Hepatocyte (in vitro differentiated cells): ENCODE measurements around the gene TULP4. TPM values are rescaled to one million over a fixed set of nuclear protein-coding genes. Genes with fewer than 3 reads are reported as not detected.
"Not testable (repeated sequence)": the region's sequence is repeated elsewhere in the genome, so short reads cannot be mapped to it uniquely, and the experiment has no call there.

Experiments used
- DNase-seq: peaks from one replicate; pipeline ENCODE4 v3.0.0-alpha.2; 2016; ENCODE audit warnings: low spot score
- H2AFZ ChIP-seq: fragments of 200-600 bp; sonication (generic); 2 replicates; pipeline ENCODE4 v1.6.0; 2016; ENCODE audit warnings: antibody characterized with exemption, mild to moderate bottlenecking
- H3K27ac ChIP-seq: fragments of 200-600 bp; sonication (generic); 2 replicates; pipeline ENCODE4 v1.5.1; 2016; ENCODE audit warnings: mild to moderate bottlenecking
- H3K27me3 ChIP-seq: fragments of 200-600 bp; sonication (generic); 2 replicates; pipeline ENCODE4 v1.6.1; 2016
- H3K36me3 ChIP-seq: fragments of 200-600 bp; sonication (generic); replicated peaks from 2 replicates; pipeline ENCODE4 v1.5.1; 2016; ENCODE audit warnings: low read depth; ENCODE audit not compliant: insufficient read depth
- H3K4me1 ChIP-seq: fragments of 200-600 bp; sonication (generic); 2 replicates; pipeline ENCODE4 v1.5.1; 2016; ENCODE audit warnings: mild to moderate bottlenecking, moderate library complexity; ENCODE audit not compliant: insufficient read depth
- H3K4me2 ChIP-seq: fragments of 200-600 bp; sonication (generic); 2 replicates; pipeline ENCODE4 v1.6.0; 2016
- H3K4me3 ChIP-seq: fragments of 200-600 bp; sonication (generic); 2 replicates; pipeline ENCODE4 v1.5.1; 2016; ENCODE audit warnings: mild to moderate bottlenecking
- H3K79me2 ChIP-seq: fragments of 200-600 bp; sonication (generic); 2 replicates; pipeline ENCODE4 v1.6.0; 2017; ENCODE audit warnings: mild to moderate bottlenecking
- H3K9me2 ChIP-seq: fragments of 200-600 bp; sonication (generic); replicated peaks from 2 replicates; pipeline ENCODE4 v1.6.0; 2017; ENCODE audit warnings: mild to moderate bottlenecking; ENCODE audit not compliant: insufficient read depth
- H3K9me3 ChIP-seq: fragments of 200-600 bp; sonication (generic); 2 replicates; pipeline ENCODE4 v1.5.1; 2016; ENCODE audit warnings: low read depth, mild to moderate bottlenecking
- H4K20me1 ChIP-seq: fragments of 200-600 bp; sonication (generic); 2 replicates; pipeline ENCODE4 v1.6.0; 2016; ENCODE audit warnings: mild to moderate bottlenecking; ENCODE audit not compliant: insufficient read depth, poor library complexity, severe bottlenecking
- EZH2 ChIP-seq: fragments of 200-600 bp; sonication (generic); IDR thresholded peaks from 2 replicates; pipeline ENCODE4 v1.6.1; 2016; ENCODE audit warnings: antibody characterized with exemption, mild to moderate bottlenecking, borderline replicate concordance
- EZH2phosphoT487 ChIP-seq: fragments of 200-600 bp; sonication (generic); IDR thresholded peaks from one replicate; pipeline ENCODE4 v1.6.1; 2018; ENCODE audit warnings: antibody characterized with exemption, mild to moderate bottlenecking, low read depth, moderate library complexity; ENCODE audit not compliant: unreplicated experiment, severe bottlenecking
- WGBS: methylation state at CpG from one replicate; pipeline ENCODE4 v1.1.6; 2016; ENCODE audit warnings: low lambda C conversion rate; ENCODE audit errors: missing lambda C conversion rate; 5-methylcytosine and 5-hydroxymethylcytosine counted together
- polyA plus RNA-seq: library from polyadenylated mRNA; unstranded; fragments of >200 nt; fragmentation: Nextera tagmentation; extraction: Ambion mirVana; gene quantifications from 2 replicates; pipeline ENCODE4 v1.2.1, GENCODE V29; 2016
- total RNA-seq: library from RNA; depleted of rRNA; stranded (reverse); fragments of >200 nt; gene quantifications from 2 replicates; pipeline ENCODE4 v1.2.3, GENCODE V29; 2014
- TF ChIP-seq, protein P1 (sequence below): fragments of 200-600 bp; sonication (generic); IDR thresholded peaks from 2 replicates; pipeline ENCODE4 v1.5.1; 2016; ENCODE audit warnings: antibody characterized with exemption, mild to moderate bottlenecking; ENCODE audit not compliant: poor library complexity

Gene TULP4
- total and polyA plus RNA-seq, 2 experiments from 2014 or later, result 30.1 to 129 TPM

DNA sequence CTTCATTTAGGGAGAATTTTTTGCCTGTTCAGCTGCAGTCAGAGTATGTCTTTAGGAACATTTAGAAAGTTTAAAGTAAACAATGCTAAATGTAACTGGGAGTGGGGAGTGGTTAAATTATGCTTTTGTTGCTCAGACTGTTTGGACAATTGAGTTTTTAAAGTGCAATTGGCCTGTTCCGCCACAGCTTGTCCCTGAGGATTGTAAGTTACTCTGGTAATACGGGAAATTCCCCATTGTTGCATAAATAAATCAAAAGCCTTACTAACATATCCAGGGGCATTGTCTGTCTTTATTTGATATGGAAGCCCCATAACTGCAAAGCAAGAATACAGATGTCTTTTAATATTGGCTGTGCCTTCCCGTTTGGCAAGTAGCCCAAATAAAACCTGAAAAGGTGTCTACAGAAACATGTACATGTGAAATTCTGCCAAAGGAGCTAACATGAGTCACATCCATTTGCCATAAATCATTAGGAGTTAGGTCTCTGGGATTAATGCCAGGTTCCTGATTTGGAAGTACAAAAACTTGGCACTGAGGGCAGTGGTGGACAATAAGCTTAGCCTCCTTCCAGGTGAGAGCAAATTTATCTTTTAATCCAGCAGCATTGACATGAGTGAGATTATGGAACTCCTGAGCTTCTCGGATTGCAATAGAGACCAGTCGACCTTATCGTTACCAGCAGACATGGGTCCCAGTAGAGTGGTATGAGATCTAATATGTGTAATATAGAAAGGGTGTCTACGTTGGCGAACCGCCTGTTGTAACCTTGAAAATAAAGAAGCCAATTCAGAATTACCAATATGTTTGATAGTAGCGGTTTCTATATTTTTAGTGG, 11.7 kb upstream of the TULP4 start:
- not testable (repeated sequence) for H4K20me1 ChIP-seq, H3K4me2 ChIP-seq, H3K9me2 ChIP-seq, H3K27me3 ChIP-seq, DNase-seq, H2AFZ ChIP-seq, H3K4me3 ChIP-seq
- Histone ChIP-seq H3K9me3 (peaks cover 21% of the 10 kb centered on the region), H3K27ac (peak overlapping the region; percentile 33), H3K79me2 (peaks cover 28% of the 10 kb centered on the region), H3K4me1 (peaks cover 10% of the 10 kb centered on the region), H3K36me3 (peaks cover 11% of the 10 kb centered on the region)
- 93% methylated on average over 10 of the region's 10 CpGs for WGBS

DNA sequence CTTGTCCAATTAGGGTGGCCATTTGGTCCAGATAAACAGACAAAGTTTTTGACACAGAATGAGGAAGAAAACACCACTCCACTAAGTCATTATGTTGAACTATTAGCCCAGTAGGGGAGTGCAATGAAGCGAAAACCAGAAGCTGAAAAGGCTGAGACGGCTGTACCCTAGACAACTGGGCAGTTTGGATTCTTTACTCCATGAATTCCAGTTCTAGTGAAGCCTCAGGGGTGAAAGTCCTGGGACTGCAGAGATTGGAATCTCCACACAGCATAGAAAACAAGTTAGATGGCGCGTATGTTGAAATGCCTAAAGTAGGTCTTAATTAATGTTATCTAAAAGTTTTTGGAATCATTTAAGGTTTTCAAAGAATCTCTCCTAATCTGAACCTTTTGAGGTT, 10.7 kb upstream of the TULP4 start:
- H3K79me2 ChIP-seq, result peaks cover 38% of the 10 kb centered on the region
- H3K4me2 ChIP-seq, H3K36me3 ChIP-seq, DNase-seq, H3K27me3 ChIP-seq, H3K4me3 ChIP-seq, H2AFZ ChIP-seq, H4K20me1 ChIP-seq, H3K9me2 ChIP-seq: not testable (repeated sequence)
- WGBS, result 81% methylated on average over 4 of the region's 4 CpGs
- peaks cover 14% of the 10 kb centered on the region for H3K9me3 ChIP-seq
- peaks cover 10% of the 10 kb centered on the region for H3K4me1 ChIP-seq
- peak overlapping the region; percentile 77 for H3K27ac ChIP-seq

DNA sequence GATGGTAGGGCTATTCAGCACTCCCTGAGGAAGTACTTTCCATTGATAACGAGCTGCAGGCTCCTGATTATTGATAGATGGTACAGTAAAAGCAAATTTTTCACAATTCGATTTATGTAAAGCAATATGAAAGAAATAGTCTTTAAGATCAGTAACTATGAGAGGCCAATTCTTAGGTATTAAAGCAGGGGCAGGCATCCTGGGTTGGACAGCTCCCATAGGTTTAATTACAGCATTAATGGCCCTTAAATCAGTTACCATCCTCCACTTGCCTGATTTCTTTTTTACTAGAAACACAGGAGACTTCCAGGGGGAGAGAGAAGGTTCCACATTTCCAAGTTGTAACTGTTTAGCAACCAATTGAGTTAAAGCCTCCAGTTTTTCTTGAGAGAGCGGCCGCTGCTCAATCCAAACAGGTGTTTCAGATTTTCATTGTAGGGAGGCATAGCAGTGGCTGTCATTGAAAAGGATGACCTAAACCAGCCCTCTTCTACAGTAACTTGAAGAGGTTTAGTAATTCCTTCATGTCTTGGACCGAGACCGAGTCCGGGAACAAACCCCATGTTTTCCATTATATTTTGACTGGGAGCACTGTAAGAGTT, 10.0 kb upstream of the TULP4 start:
- peak overlapping the region; percentile 53 for H3K4me2 ChIP-seq
- not testable (repeated sequence) for H3K27me3 ChIP-seq, H2AFZ ChIP-seq, H3K36me3 ChIP-seq, DNase-seq, H3K9me2 ChIP-seq, H4K20me1 ChIP-seq, H3K9me3 ChIP-seq, H3K4me3 ChIP-seq
- H3K27ac ChIP-seq, result peak overlapping the region; percentile 77
- 85% methylated on average over 7 of the region's 7 CpGs for WGBS
- peaks cover 10% of the 10 kb centered on the region for H3K4me1 ChIP-seq
- H3K79me2 ChIP-seq, result peaks cover 40% of the 10 kb centered on the region

DNA sequence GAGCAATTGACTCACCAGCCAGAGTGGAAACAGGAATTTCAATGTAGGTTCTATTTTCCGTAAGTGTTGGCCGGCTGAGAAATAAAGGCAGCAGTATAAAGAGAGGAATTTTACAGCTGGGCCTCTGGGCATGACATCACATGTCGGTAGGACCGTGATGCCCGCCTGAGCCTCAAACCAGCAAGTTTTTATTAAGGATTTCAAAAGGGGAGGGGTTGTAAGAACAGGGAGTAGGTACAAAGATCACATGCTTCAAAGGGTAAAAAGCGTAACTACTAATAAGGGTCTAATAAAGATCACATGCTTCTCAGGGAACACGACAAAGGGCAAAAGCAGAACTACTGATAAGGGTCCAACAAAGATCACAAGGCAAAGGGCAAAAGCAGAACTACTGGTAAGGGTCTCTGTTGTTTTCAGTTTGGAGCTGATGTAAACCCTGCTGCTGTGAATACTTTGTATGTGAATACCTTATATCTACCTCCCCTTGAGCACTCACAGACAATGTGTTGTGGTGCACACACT, 9.0 kb upstream of the TULP4 start:
- H4K20me1 ChIP-seq, result no peaks in the 10 kb centered on the region
- H3K9me2 ChIP-seq, result no peaks in the 10 kb centered on the region
- peak; percentile 51 for DNase-seq
- peaks cover 45% of the 10 kb centered on the region for H3K79me2 ChIP-seq
- no peak for TF ChIP-seq EZH2phosphoT487
- no peak for TF ChIP-seq EZH2
- TF ChIP-seq, protein P1, sequence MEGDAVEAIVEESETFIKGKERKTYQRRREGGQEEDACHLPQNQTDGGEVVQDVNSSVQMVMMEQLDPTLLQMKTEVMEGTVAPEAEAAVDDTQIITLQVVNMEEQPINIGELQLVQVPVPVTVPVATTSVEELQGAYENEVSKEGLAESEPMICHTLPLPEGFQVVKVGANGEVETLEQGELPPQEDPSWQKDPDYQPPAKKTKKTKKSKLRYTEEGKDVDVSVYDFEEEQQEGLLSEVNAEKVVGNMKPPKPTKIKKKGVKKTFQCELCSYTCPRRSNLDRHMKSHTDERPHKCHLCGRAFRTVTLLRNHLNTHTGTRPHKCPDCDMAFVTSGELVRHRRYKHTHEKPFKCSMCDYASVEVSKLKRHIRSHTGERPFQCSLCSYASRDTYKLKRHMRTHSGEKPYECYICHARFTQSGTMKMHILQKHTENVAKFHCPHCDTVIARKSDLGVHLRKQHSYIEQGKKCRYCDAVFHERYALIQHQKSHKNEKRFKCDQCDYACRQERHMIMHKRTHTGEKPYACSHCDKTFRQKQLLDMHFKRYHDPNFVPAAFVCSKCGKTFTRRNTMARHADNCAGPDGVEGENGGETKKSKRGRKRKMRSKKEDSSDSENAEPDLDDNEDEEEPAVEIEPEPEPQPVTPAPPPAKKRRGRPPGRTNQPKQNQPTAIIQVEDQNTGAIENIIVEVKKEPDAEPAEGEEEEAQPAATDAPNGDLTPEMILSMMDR, result no peak
- H3K36me3 ChIP-seq, result no peaks in the 10 kb centered on the region
- no peak overlapping the region for H2AFZ ChIP-seq
- no peaks in the 10 kb centered on the region for H3K9me3 ChIP-seq
- H3K27ac ChIP-seq, result peak overlapping the region; percentile 77
- H3K4me1 ChIP-seq, result peaks cover 10% of the 10 kb centered on the region
- H3K4me2 ChIP-seq, result peak overlapping the region; percentile 53
- H3K4me3 ChIP-seq, result no peak overlapping the region
- no peaks in the 10 kb centered on the region for H3K27me3 ChIP-seq
- WGBS, result 41% methylated on average over 7 of the region's 7 CpGs

DNA sequence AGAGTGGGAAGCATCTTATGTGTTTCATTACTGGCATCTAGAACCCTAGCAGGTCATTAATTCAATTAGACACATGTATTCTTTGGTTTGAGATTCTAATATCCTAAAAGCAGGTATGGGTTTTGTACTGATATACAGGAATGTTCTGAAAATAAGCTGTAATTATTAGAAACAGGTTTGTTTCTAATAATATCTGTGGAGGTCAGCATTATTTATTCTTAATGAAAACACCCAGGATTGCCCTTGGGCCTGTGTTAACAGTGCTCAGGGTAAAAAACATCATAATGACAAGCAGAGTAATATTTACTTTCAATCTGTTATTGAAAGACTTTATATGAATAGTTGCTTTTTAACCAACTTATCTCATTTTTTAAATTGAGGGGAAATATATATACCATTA, 8.0 kb upstream of the TULP4 start:
- Histone ChIP-seq H3K4me2 (no peak overlapping the region), H3K79me2 (peaks cover 40% of the 10 kb centered on the region), H3K27me3 (no peaks in the 10 kb centered on the region), H3K4me3 (no peak overlapping the region), H3K4me1 (peaks cover 10% of the 10 kb centered on the region), H3K36me3 (no peaks in the 10 kb centered on the region), H2AFZ (no peak overlapping the region), H3K27ac (peak overlapping the region; percentile 62), H3K9me2 (no peaks in the 10 kb centered on the region), H4K20me1 (no peaks in the 10 kb centered on the region), H3K9me3 (no peaks in the 10 kb centered on the region)
- no peak for DNase-seq
- no peak for TF ChIP-seq EZH2
